Stimulated activated CD4-positive, alpha-beta T cell treated with anti-CD3 and anti-CD28 coated beads, TNF-alpha, amount 100 ng/mL, for 4 hours (primary cell): ENCODE data around the gene LGALS8.
"Not testable (repeated sequence)": the region's sequence is repeated elsewhere in the genome, so short reads cannot be mapped to it uniquely, and the experiment has no call there.

ENCODE experiments used
- DNase-seq, 3 experiments: peaks; one replicate each; pipeline ENCODE4 v3.0.0-alpha.2; 2020; ENCODE audit warnings: low read depth in 3 of 3

LGALS8 gene

DNA sequence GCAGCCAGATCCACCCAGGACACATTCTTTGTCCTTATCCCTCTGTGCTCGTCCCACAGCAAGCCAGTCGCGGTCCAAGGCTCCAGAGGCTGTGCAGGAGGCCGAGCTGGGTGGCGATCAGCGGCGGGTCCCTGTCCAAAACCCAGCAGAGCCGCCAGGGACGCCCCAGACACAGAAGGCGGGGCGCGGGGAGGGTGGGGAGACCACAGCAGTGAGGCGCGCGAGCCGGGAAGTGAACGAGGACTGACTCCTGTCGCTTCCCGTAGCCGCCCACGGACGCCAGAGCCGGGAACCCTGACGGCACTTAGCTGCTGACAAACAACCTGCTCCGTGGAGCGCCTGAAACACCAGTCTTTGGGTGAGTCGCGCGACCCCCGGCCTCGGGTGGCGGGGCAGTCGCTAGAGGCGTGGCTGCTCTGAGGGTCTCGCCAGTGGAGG is at the start of gene LGALS8:
Gene LGALS8 (plus strand): TSS at position 279 of the 438 bp plus-strand sequence. CDS start 2,089 bp downstream, outside the sequence.
- peak; percentile 72 to 80 (median 79) for DNase-seq

DNA sequence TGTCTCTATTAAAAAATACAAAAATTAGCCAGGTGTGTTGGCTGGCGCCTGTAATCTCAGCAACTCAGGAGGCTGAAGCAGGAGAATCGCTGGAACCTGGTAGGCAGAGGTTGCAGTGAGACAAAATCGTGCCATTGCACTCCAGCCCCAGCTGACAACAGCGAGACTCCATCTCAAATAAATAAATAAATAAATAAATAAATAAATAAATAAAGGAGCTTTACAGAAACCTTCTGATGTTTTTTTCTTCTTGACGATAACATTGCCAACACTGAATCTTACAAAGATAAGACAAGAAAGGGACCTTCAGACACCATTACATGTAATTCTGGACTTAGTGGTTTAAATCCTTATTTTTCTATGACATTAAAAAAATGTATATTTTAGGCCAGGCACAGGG is 47.8 kb upstream of the LGALS8 start:
- DNase-seq, result no peak

DNA sequence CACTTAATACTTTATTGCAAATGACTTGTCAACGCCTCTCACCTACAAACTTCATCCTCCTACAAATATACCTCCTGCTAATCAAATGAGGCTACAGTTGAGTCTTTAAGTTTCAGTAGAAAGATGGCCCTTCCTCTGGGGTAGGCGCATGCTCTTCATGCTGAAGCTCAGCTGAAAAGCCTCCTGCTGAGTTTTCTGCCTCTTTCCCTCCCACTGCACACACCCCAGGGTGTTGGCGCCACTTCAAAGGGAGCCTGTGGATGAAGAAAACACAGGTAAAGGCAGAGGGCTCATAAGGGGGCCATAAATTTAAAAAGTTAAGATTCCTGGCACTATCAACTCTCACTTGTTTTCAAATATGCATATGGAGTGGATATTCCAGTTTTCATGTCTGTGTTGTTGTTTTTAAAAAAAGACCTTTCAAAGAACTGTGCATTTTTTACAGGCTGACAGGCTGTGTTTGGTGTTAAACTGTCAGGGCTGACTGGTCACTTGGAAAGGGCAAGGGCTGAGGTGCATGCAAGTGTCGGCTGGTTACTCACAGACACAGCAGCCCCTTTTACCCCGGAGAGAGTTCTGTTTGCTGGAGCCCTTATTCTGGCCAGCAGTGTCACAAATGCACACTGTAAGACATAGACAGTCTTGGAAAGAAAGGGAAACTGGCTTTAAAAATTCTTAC is 42.9 kb upstream of the LGALS8 start:
- DNase-seq, result no peak

DNA sequence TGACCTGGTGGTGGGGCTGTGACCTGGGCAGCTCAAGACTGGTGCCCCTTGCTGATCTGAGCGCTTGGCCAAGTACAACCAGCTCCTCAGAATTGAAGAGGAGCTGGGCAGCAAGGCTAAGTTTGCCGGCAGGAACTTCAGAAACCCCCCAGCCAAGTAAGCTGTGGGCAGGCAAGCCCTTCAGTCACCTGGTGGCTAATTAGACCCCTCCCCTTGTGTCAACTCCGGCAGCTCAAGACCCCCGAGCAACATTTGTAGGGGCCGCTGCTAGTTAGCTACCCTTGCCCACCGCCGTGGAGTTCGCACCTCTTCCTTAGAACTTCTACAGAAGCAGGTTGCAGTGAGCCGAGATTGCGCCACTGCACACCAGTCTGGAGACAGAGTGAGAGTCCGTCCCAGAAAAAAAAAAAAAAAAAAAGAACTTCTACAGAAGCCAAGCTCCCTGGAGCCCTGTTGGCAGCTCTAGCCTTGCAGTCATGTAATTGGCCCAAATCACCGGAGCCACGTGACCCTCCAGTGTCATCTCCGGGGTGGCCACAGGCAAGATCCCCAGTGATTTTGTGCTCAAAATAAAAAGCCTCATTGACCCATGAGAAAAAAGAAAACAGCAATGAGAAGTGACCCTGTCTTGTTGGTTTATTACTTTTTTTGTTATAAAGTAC is 39.3 kb upstream of the LGALS8 start:
- DNase-seq, result no peak

DNA sequence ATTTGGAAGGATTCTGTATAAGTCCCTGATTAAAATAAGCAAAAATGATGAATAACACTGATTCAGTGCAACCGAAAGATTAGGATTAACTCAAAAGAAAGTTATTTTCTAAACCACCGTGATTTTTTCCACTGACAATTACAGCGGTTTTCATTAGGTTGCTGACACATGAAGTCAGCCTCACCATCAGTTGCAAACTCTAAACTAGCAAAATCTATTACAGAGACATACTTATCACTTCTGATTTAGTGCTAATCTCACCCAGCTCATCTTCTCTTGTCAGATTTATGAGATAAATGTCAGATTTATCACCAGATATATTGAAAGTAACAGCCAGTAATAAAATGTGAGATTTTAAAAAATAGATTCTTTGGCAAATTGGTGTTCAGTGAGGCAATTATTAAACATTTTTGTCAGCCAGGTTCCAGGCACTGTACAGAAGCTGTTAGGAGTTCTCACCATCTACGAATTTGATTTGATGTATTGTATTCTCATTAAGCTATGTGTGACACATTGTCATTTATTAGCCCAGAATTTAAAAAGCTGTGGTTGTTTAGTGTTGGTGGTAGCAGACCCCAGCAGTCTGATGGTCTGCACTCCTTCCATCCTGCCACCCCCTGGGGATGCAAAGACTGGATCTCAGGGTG is 37.3 kb upstream of the LGALS8 start:
- no peak for DNase-seq

DNA sequence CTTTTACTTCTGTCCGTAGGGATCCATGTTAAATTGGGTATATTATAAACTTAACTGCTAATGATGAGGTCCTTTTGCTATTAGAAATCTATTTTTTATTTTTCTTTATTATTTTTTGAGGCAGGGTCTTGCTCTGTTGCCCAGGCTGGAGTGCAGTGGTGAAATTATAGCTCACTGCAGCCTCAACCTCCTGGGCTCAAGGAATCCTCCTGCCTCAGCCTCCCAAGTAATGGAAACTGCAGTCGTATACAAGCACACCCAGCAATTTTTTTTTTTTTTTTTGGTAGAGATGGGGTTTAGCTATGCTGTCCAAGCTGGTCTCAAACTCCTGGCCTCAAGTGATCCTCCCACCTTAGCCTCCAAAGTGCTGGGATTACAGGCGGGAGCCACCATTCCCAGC is 34.6 kb upstream of the LGALS8 start:
- DNase-seq, result not testable (repeated sequence)

DNA sequence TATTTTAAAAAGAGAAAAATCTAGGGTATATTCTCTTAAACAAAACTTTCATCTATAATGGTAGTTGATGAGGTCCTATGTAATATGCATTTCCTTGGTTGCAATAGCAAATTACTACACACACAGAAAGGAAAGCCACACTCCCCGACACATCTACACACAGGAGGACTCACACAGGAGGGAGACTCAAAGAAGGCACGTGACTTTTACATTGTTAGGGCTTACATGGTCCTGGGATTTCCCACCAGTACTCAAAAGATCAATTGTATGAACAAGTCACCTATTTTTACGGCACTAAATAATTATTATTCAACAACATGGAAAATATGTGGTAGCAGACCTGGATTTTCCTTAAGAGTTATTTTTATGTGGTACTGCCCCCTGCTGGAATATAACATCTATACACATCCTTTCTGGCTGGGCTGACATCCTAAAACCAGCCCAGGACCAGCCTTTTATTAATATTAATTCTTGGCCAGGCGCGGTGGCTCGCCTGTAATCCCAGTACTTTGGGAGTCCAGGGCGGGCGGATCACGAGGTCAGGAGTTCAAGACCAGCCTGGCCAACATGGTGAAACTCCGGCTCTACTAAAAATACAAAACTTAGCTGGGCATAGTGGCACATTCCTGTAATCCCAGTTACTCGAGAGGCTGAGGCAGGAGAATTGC is 33.9 kb upstream of the LGALS8 start:
- DNase-seq, result no peak

DNA sequence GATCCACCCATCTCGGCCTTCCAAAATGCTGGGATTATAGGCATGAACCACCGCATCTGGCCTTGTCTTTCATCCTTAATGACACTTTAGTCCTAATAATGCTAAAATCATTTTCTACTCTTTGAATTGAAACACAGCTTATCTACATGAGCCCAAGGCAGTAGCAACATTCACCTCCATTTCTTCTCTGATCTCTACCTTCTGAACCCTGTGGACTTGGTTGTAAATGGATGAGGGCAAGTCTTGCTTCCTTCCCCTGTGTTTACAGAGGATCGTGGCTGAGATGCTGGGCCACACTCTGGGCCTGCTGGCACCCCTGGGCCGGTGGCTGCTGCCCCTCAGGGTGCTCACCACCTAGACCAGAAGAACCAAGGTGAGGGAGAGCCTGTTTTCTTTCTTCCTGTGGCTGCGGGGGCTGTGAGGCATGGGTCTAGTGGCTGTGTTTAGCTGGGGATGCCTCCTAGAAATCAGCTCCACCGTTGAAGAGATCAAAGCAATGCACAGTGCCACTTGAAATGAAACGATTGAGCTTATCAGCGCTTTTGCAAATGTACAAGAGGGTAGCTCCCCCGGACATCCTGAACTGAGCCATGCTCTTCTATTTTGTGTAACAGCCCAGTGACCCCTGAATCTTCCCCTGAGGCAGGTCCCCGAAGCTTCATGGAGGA is 32.2 kb upstream of the LGALS8 start:
- DNase-seq, result no peak

DNA sequence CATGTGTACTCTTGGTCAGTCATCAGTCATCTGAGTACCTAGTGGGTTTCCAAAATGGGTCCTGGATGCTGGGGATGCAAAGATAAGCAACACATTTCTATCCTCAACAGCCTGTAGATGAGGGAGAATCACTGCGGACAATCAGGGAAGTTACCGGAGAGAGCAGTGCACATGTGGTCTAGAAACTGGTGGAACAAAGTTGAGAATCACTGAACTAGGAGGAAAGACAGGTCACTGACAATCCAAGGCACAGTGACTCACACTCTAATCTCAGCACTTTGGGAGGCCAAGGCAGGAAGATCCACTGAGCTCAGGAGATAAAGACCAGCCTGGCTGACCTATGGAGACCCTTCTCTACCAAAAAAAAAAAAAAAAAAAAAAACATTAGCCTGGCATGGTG is 31.4 kb upstream of the LGALS8 start:
- no peak for DNase-seq

DNA sequence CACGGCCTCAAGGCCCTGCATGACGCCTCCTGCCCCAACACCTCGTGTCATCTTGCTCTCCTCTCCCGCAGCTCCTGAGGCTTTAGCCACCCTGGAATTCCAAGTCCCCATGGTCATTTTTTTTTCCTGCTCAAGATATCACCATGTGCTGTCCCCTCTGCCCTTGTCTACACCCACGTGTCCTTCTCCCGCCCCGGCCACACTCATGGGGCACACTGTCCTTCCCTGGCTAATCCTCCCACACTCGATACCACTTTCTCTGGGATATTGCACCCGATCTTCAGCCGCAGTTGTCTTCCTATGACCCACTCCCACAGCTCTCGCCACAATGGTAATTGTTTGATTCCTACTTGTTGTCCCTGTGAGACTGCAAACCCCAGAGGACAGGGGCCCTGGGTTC is 29.7 kb upstream of the LGALS8 start:
- no peak for DNase-seq

DNA sequence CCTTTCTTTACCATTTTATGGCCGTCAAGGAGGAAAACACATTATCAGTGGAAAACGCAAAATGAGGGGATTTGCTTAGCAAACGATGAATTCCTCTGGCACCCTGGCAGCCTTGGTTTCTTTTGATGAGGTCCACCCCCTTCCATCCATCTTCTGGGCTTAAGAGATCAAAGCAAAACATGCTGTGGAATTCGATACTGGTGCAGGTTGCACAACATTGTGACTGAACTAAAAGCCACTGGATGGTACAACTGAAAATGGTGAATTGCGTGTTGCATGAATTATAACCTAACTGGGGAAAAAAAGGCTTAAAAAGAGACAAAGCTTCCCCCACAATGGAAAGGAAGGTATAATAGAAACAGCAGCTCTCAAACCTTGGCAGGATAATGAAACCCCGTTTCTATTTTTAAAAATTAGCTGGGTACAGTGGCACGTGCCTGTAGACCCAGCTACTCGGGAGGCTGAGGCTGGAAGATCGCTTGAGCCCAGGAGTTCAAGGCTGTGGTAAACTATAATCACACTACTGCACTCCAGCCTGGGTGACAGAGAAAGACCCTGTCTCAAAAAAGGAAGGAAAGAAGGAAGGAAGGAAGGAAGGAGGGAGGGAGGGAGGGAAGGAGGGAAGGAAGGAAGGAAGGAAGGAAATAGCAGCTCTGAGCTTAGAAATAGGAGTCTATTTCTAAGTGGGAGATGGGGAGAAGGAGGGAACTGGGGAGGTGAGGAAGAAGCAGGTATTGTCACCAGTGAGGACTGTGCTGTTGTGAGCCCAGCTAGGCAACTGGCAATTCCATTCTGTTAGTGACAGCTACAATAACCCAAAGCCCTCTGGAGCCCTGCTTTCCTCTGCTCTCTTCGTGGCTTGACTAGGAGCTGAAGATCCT is 29.0 kb upstream of the LGALS8 start:
- DNase-seq, result no peak

DNA sequence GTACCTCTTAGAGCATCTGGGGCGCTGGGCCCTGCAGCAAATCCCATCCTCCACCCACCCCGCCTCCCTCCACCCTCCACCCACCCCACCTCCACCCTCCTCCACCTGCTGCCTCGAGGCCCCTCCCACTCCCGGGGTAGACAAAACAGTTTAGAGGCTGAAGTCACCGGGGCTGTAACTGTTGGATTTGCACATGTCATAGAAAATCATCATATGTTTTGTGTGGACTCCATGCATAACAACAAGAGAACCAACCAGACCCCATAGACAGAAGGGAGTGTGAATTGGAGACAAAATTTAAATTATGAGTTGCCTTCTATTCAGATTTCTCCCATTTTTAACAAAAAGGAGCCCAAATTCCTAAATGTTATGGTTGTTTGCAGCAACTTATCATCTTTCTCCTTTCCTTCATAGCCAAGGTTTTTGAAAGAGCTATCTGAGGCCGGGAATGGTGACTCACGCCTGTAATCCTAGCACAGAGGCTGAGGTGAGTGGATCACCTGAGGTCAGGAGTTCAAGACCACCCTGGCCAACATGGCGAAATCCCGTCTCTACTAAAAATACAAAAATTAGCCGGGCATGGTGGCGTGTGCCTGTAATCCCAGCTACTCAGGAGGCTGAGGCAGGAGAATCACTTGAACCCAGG is 28.2 kb upstream of the LGALS8 start:
- no peak for DNase-seq

DNA sequence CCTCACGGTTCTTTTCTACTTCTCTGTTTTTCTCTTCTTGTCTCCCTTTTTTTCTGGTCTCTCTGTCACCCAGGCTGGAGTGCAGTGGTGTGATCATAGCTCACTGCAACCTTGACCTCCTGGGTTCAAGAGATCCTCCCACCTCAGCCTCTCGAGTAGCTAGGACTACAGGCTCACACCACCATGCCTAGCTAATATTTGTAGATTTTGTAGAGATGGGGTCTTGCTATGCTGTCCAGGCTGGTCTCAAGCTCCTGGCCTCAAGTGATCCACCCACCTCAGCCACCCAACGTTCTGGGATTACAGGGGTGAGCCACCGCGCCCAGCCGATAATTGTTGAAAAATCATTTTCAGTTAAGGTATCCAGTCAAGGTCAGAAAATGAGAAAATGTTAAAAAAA is 25.9 kb upstream of the LGALS8 start:
- no peak for DNase-seq

DNA sequence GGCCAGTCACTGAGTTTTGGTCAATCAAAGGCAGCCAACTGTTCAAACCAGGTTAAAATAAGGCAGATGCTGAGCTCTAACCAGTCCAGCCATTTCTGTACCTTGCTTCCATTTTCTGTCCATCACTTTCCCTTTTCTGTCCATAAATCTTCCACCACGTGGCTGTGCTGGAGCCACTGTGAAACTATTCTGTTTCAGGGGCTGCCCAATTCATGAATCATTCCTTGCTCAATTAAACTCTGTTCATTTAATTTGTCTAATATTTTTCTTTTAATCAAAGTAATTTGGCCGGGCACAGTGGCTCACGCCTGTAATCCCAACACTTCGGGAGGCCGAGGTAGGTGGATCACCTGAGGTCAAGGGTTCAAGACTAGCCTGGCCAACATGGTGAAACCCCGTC is 22.7 kb upstream of the LGALS8 start:
- no peak for DNase-seq

DNA sequence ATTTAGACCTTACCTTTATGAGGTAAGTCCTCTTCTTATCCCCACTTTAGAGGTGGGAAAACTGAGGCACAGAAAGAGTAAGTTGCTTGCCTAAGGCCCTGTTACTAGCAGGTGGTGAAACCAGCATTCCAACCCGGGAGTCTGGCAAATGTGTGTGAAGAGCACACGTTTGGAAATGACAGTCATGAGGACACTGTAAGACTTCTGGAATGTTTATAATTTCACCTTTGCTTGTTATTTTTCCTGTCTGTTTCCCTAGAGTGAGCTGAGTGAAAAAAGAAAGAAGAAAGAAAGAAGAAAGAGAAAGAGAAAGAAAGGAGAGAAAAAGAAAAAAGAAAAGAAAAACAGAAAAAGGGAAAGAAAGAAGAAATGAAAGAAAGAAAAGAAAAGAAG is 21.2 kb upstream of the LGALS8 start:
- no peak for DNase-seq

DNA sequence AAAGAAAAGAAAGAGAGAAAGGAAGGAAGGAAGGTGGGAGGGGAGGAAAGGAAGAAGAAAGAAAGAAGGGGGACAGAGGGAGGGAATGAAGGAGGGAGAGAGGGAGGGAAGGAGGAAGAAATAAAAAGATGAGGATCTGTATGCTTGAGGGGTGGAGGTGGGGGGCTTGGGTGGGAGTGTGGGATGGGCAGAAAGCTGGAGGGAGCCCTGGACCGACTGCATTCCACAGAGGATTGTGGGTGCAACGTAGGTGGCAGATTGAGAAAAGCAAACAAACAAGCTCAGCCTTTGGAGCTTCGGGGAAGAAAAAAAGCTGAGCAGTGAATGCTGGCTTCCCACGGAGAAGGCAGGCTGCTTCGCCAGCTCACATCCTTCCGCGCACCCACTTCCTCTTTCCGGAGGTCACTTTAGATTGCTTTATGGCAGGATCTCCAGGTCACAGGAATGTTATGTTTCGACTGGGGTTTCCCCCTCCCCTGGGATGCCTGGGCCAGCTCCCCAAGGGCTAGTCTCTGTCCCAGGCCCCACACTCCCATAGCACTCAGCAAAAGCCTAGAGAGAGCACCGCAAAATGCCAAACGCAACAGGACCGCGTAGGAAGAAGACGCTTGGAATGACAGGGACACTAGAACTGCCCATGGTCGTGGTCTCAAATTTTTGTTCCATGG is 20.7 kb upstream of the LGALS8 start:
- DNase-seq, result no peak

DNA sequence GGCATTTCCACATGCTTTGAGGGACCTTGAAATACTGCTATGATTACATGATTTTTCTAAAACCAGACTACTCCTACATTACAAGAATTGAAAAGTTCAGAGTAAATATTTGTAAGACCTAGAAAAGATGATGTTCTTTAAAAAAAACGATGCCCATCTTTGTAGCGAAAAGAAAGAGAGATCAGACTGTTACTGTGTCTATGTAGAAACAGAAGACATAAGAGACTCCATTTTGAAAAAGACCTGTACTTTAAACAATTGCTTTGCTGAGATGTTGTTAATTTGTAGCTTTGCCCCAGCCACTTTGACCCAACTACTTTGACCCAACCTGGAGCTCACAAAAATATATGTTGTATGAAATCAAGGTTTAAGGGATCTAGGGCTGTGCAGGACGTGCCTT is 19.4 kb upstream of the LGALS8 start:
- DNase-seq, result not testable (repeated sequence)

DNA sequence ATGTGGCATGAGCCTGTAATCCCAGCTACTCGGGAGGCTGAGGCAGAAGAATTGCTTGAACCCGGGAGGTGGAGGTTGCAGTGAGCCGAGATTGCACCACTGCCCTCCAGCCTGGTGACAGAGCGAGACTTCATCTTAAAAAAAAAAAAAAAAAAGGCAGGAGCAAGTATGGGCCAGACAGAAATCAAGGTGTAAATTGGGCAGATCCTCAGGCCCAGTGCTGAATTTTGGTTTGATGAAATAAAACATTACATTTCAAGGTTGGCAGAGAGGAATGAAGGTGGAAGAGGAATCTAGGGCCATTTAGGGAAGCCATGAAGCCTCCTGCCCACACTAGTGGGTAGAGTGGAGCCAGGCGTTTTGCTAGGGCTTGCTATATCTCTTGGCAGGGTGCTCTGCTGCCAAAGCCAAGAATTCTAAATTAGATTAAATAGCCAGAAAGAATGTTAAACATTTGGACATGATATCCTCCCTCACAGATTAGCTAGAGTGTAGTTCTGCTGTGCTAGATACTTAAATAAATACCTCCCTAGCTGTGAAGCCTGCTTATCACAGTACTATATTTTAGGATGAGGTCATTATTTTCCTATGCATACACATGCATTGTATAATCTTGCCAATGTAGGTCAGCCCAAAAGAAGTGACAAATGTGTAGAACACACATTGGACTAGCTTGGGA is 16.6 kb upstream of the LGALS8 start:
- no peak for DNase-seq

DNA sequence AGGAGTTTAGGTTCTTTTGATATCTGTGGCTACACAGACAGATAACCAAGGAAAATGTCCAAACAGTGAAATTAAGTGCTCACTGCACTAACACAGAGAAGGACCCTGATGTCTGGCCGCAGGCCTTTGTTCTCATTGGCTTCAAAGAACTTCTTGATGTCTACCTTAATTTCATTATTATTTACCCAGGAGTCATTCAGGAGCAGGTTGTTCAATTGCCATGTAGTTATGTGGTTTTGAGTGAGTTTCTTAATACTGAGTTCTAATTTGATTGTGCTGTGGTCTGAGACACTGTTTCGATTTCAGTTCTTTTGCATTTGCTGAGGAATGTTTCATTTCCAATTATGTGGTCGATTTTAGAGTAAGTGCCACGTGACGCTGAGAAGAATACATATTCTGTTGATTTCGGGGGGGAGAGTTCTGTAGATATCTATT is 15.2 kb upstream of the LGALS8 start:
- DNase-seq, result no peak
